Peyer's patch (tissue), 4 donors: Measurements from ENCODE around the gene RALGPS1.

ENCODE experiments used
- POLR2A ChIP-seq, 2 donors: fragments of 450-650 bp; IDR thresholded peaks; one replicate each; pipeline ENCODE4 v1.5.1; 2017; ENCODE audit warnings: antibody characterized with exemption in 2 of 2, mild to moderate bottlenecking in 2 of 2, moderate library complexity in 2 of 2
- TF ChIP-seq, protein P1 (sequence below), 6 experiments: fragments of 450-650 bp in 4 of 6; fragments of 200-600 bp in 2 of 6; sonication (generic) in 1 of 6; IDR thresholded peaks; one replicate each; pipeline ENCODE4 v1.5.1; 2017 to 2019; ENCODE audit warnings: antibody characterized with exemption in 6 of 6, mild to moderate bottlenecking in 3 of 6, moderate library complexity in 1 of 6

DNA sequence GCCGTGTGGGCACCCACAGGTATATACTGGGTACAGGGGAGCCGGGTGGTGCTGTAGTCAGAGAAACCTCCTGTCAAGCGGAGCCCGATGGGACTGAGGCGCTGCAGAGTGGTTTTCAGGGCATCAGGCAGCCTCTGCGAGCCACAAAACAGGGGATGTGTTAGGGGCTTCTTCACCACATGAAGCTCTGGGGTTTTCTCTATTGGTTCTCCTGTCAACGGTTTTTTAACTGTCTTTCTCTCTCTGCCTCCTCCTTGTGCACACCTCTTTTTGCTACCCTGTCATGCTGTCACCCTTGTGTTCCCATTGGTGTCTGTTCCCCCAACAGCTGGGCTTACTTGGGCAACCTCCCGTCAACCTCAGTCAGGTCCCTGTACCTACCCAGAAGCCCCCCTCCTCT lies 19.9 kb downstream of the RALGPS1 start:
- TF ChIP-seq, protein P1, sequence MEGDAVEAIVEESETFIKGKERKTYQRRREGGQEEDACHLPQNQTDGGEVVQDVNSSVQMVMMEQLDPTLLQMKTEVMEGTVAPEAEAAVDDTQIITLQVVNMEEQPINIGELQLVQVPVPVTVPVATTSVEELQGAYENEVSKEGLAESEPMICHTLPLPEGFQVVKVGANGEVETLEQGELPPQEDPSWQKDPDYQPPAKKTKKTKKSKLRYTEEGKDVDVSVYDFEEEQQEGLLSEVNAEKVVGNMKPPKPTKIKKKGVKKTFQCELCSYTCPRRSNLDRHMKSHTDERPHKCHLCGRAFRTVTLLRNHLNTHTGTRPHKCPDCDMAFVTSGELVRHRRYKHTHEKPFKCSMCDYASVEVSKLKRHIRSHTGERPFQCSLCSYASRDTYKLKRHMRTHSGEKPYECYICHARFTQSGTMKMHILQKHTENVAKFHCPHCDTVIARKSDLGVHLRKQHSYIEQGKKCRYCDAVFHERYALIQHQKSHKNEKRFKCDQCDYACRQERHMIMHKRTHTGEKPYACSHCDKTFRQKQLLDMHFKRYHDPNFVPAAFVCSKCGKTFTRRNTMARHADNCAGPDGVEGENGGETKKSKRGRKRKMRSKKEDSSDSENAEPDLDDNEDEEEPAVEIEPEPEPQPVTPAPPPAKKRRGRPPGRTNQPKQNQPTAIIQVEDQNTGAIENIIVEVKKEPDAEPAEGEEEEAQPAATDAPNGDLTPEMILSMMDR (IDR thresholded peaks at IDR 0.05) = no peak
- TF ChIP-seq POLR2A (IDR thresholded peaks at IDR 0.05) = no peak
